ENCODE results near the gene GSG1.

The GSG1 gene

GRCh38 chr12:13093848-13094220 is 9.6 kb downstream of the GSG1 start:
- DNase-seq (ENCODE audit: low spot score), result no peak
- Histone ChIP-seq H3K27me3 (ENCODE audit: insufficient read depth, poor library complexity, severe bottlenecking) (no peaks in the 10 kb centered on the region), H3K4me1 (ENCODE audit: insufficient read depth, poor library complexity, severe bottlenecking) (peaks cover 33% of the 10 kb centered on the region)

GRCh38 chr12:13093191-13093847 is 10.1 kb downstream of the GSG1 start:
- DNase-seq (ENCODE audit: low spot score) (no peak), ATAC-seq (ENCODE audit: low read depth) (peak; percentile 50; the same call in 1 of the 3 replicates)
- peaks cover 29% of the 10 kb centered on the region for H3K4me1 ChIP-seq (ENCODE audit: insufficient read depth, poor library complexity, severe bottlenecking)
- no peaks in the 10 kb centered on the region for H3K27me3 ChIP-seq (ENCODE audit: insufficient read depth, poor library complexity, severe bottlenecking)
- H3K27ac ChIP-seq (ENCODE audit: poor library complexity, severe bottlenecking), result peak overlapping the region; percentile 69
- H3K36me3 ChIP-seq (ENCODE audit: low read depth), result no peaks in the 10 kb centered on the region
- TF ChIP-seq, protein P1, sequence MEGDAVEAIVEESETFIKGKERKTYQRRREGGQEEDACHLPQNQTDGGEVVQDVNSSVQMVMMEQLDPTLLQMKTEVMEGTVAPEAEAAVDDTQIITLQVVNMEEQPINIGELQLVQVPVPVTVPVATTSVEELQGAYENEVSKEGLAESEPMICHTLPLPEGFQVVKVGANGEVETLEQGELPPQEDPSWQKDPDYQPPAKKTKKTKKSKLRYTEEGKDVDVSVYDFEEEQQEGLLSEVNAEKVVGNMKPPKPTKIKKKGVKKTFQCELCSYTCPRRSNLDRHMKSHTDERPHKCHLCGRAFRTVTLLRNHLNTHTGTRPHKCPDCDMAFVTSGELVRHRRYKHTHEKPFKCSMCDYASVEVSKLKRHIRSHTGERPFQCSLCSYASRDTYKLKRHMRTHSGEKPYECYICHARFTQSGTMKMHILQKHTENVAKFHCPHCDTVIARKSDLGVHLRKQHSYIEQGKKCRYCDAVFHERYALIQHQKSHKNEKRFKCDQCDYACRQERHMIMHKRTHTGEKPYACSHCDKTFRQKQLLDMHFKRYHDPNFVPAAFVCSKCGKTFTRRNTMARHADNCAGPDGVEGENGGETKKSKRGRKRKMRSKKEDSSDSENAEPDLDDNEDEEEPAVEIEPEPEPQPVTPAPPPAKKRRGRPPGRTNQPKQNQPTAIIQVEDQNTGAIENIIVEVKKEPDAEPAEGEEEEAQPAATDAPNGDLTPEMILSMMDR (IDR thresholded peaks at IDR 0.05; ENCODE audit: poor library complexity, severe bottlenecking), result no peak
- no peak overlapping the region for H3K4me3 ChIP-seq (ENCODE audit: severe bottlenecking)
- no peaks in the 10 kb centered on the region for H3K9me3 ChIP-seq (ENCODE audit: severe bottlenecking)

More at GRCh38 chr12:13093848-13094220, 9.6 kb downstream of the GSG1 start:
- H3K27ac ChIP-seq (ENCODE audit: poor library complexity, severe bottlenecking), result peak overlapping the region; percentile 69
- no peaks in the 10 kb centered on the region for H3K9me3 ChIP-seq (ENCODE audit: severe bottlenecking)
- no peaks in the 10 kb centered on the region for H3K36me3 ChIP-seq (ENCODE audit: low read depth)
- TF ChIP-seq, protein P1 (IDR thresholded peaks at IDR 0.05; ENCODE audit: poor library complexity, severe bottlenecking), result no peak
- ATAC-seq (ENCODE audit: low read depth), result no peak
- H3K4me3 ChIP-seq (ENCODE audit: severe bottlenecking), result no peak overlapping the region

- H3K36me3 ChIP-seq (ENCODE audit: low read depth), result no peaks in the 10 kb centered on the region
- TF ChIP-seq, protein P1 (IDR thresholded peaks at IDR 0.05; ENCODE audit: poor library complexity, severe bottlenecking), result no peak
- no peaks in the 10 kb centered on the region for H3K27me3 ChIP-seq (ENCODE audit: insufficient read depth, poor library complexity, severe bottlenecking)
- H3K27ac ChIP-seq (ENCODE audit: poor library complexity, severe bottlenecking), result no peak overlapping the region
- DNase-seq (ENCODE audit: low spot score), result no peak
- H3K4me1 ChIP-seq (ENCODE audit: insufficient read depth, poor library complexity, severe bottlenecking), result peaks cover 22% of the 10 kb centered on the region
- ATAC-seq (ENCODE audit: low read depth), result no peak
- no peak overlapping the region for H3K4me3 ChIP-seq (ENCODE audit: severe bottlenecking)
- H3K9me3 ChIP-seq (ENCODE audit: severe bottlenecking), result no peaks in the 10 kb centered on the region
Observed at GRCh38 chr12:13091832-13092231, 11.6 kb downstream of the GSG1 start.

- Histone ChIP-seq H3K4me1 (ENCODE audit: insufficient read depth, poor library complexity, severe bottlenecking) (peaks cover 22% of the 10 kb centered on the region), H3K36me3 (ENCODE audit: low read depth) (no peaks in the 10 kb centered on the region), H3K9me3 (ENCODE audit: severe bottlenecking) (no peaks in the 10 kb centered on the region), H3K4me3 (ENCODE audit: severe bottlenecking) (no peak overlapping the region), H3K27ac (ENCODE audit: poor library complexity, severe bottlenecking) (no peak overlapping the region), H3K27me3 (ENCODE audit: insufficient read depth, poor library complexity, severe bottlenecking) (no peaks in the 10 kb centered on the region)
- no peak for ATAC-seq (ENCODE audit: low read depth)
- DNase-seq (ENCODE audit: low spot score), result no peak
- TF ChIP-seq, protein P1 (IDR thresholded peaks at IDR 0.05; ENCODE audit: poor library complexity, severe bottlenecking), result no peak
Observed at GRCh38 chr12:13090054-13090453, 13.4 kb downstream of the GSG1 start.

- Histone ChIP-seq H3K27me3 (ENCODE audit: insufficient read depth, poor library complexity, severe bottlenecking) (no peaks in the 10 kb centered on the region), H3K4me3 (ENCODE audit: severe bottlenecking) (no peak overlapping the region), H3K9me3 (ENCODE audit: severe bottlenecking) (no peaks in the 10 kb centered on the region), H3K4me1 (ENCODE audit: insufficient read depth, poor library complexity, severe bottlenecking) (peaks cover 7% of the 10 kb centered on the region), H3K27ac (ENCODE audit: poor library complexity, severe bottlenecking) (no peak overlapping the region), H3K36me3 (ENCODE audit: low read depth) (no peaks in the 10 kb centered on the region)
- TF ChIP-seq, protein P1 (IDR thresholded peaks at IDR 0.05; ENCODE audit: poor library complexity, severe bottlenecking), result no peak
- ATAC-seq (ENCODE audit: low read depth), result no peak
- no peak for DNase-seq (ENCODE audit: low spot score)
Observed at GRCh38 chr12:13088496-13088895, 15.0 kb downstream of the GSG1 start.

Data from RWPE2 (cell line).